Fibroblast of lung (primary cell): ENCODE results near the gene LAMA5. TPM values are rescaled to one million over a fixed set of nuclear protein-coding genes. Genes with fewer than 3 reads are reported as not detected.

ENCODE experiments used
- DNase-seq, 2 donors: peaks; one replicate each; pipeline versions ENCODE4 v3.0.0 to v3.0.0-alpha.2; 2010; ENCODE audit warnings: low read depth in 2 of 2
- H2AFZ ChIP-seq: 2 replicates; pipeline ENCODE4 v1.5.1; 2012; ENCODE audit warnings: low read length, control low read depth, inconsistent platforms
- H3K27ac ChIP-seq: 2 replicates; pipeline ENCODE4 v1.5.1; 2011; ENCODE audit warnings: low read length, control low read depth; ENCODE audit not compliant: insufficient read depth
- H3K27me3 ChIP-seq: 2 replicates; pipeline ENCODE4 v1.5.1; 2011; ENCODE audit warnings: mild to moderate bottlenecking, low read length; ENCODE audit not compliant: control insufficient read depth, insufficient read depth
- H3K36me3 ChIP-seq: 2 replicates; pipeline ENCODE4 v1.5.1; 2011; ENCODE audit warnings: low read length; ENCODE audit not compliant: control insufficient read depth, insufficient read depth
- H3K4me1 ChIP-seq: 2 replicates; pipeline ENCODE4 v1.5.1; 2011; ENCODE audit warnings: low read length; ENCODE audit not compliant: control insufficient read depth, insufficient read depth; ENCODE audit errors: extremely low read depth
- H3K4me2 ChIP-seq: 2 replicates; pipeline ENCODE4 v1.5.1; 2011; ENCODE audit warnings: low read length, control low read depth; ENCODE audit not compliant: insufficient read depth; ENCODE audit errors: extremely low read depth
- H3K4me3 ChIP-seq, 4 experiments: fragments of 200-600 bp in 1 of 4; sonication (generic) in 1 of 4; replicated peaks in 1 of 4; 2 replicates each; pipeline ENCODE4 v1.5.1; 2011 to 2016; ENCODE audit warnings: low read length in 4 of 4, low read depth in 3 of 4, mild to moderate bottlenecking in 3 of 4, control low read depth in 2 of 4, inconsistent platforms in 1 of 4, mixed read lengths in 1 of 4; ENCODE audit not compliant: insufficient read depth in 1 of 4; ENCODE audit errors: control extremely low read depth in 1 of 4
- H3K79me2 ChIP-seq: 2 replicates; pipeline ENCODE4 v1.5.1; 2012; ENCODE audit warnings: mild to moderate bottlenecking, low read length, inconsistent platforms; ENCODE audit not compliant: control insufficient read depth, insufficient read depth
- H3K9ac ChIP-seq: 2 replicates; pipeline ENCODE4 v1.5.1; 2011; ENCODE audit warnings: mild to moderate bottlenecking, low read length, control low read depth; ENCODE audit not compliant: insufficient read depth
- H3K9me3 ChIP-seq: 2 replicates; pipeline ENCODE4 v1.5.1; 2012; ENCODE audit warnings: low read depth, low read length; ENCODE audit not compliant: control insufficient read depth, insufficient read depth
- H4K20me1 ChIP-seq: 2 replicates; pipeline ENCODE4 v1.5.1; 2011; ENCODE audit warnings: low read length; ENCODE audit not compliant: control insufficient read depth, insufficient read depth; ENCODE audit errors: extremely low read depth
- CTCF ChIP-seq, 2 donors: IDR thresholded peaks in 1 of 2; conservative IDR thresholded peaks in 1 of 2; 1 replicate in 1 of 2; 2 replicates in 1 of 2; pipeline ENCODE4 v1.5.1; 2011 to 2012; ENCODE audit warnings: low read length in 2 of 2, control low read depth in 1 of 2, inconsistent platforms in 1 of 2, low read depth in 1 of 2, mild to moderate bottlenecking in 1 of 2
- EZH2 ChIP-seq: IDR thresholded peaks from 2 replicates; pipeline ENCODE4 v1.5.1; 2012; ENCODE audit warnings: low read length, control low read depth, mild to moderate bottlenecking; ENCODE audit errors: missing control alignments
- polyA plus RNA-seq, 2 donors: library from polyadenylated mRNA; depleted of rRNA in 1 of 2; stranded (reverse) in 1 of 2; unstranded in 1 of 2; fragments of >200 nt; gene quantifications; 2 replicates each; pipeline ENCODE4 v1.2.1, GENCODE V29; 2011 to 2012; ENCODE audit warnings: missing spikeins in 1 of 2
- total RNA-seq: library from RNA; depleted of rRNA; stranded (reverse); fragments of >200 nt; gene quantifications from 2 replicates; pipeline ENCODE4 v1.2.1, GENCODE V29; 2014

LAMA5 gene
- total and polyA plus RNA-seq, 2 donors (not counting 1 experiment from before 2014, with no cell fraction given) = 1.5 to 81.6 TPM

DNA sequence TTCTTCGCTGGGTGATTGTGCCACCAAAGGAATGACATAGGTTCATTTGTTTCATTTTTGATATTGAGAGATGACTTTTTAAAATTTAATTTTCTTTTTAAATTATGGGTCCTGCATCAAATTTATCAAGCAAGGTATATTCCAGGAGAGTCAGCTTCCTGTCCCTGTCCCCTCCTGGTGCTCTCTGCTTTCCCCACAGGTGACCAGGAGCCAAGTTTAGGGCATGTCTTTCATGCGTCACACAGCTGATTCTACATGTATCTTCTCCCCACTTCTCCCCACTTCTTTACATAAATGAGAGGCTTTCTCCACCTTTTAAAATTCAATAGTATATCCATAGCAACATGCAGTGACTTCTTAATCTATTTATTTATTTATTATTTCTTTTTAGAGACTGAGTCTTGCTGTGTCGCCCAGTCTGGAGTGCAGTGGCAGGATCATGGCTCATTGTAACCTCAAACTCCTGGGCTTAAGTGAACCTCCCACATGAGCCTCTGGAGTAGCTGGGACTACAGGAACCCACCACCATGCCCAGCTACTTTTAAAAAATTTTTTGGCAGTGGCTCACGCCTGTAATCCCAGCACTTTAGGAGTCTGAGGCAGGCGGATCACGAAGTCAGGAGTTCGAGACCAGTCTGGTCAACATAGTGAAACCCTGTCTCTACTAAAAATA, 98.7 kb downstream of the LAMA5 start:
- no peak overlapping the region for H3K4me2 ChIP-seq
- no peaks in the 10 kb centered on the region for H3K27me3 ChIP-seq
- H3K9me3 ChIP-seq = no peaks in the 10 kb centered on the region
- no peak for TF ChIP-seq CTCF (conservative IDR thresholded peaks at IDR 0.05 in 1 of 2, IDR thresholded peaks at IDR 0.05 in 1 of 2; ENCODE audit: low read depth in 1 of 2, low read length in 2 of 2)
- TF ChIP-seq EZH2 = no peak
- H3K79me2 ChIP-seq = no peaks in the 10 kb centered on the region
- H3K4me3 ChIP-seq = no peak overlapping the region
- H3K36me3 ChIP-seq = peaks cover 3% of the 10 kb centered on the region
- H2AFZ ChIP-seq = no peak overlapping the region
- no peak overlapping the region for H3K9ac ChIP-seq
- no peak overlapping the region for H3K27ac ChIP-seq
- DNase-seq = no peak
- H3K4me1 ChIP-seq = no peaks in the 10 kb centered on the region
- H4K20me1 ChIP-seq = no peaks in the 10 kb centered on the region

- Histone ChIP-seq H3K36me3 (peaks cover 3% of the 10 kb centered on the region), H3K9ac (no peak overlapping the region), H3K4me1 (no peaks in the 10 kb centered on the region), H3K79me2 (no peaks in the 10 kb centered on the region), H4K20me1 (no peaks in the 10 kb centered on the region), H3K27me3 (no peaks in the 10 kb centered on the region), H3K9me3 (no peaks in the 10 kb centered on the region), H3K27ac (no peak overlapping the region), H3K4me2 (no peak overlapping the region), H3K4me3 (no peak overlapping the region), H2AFZ (no peak overlapping the region)
- no peak for DNase-seq
- TF ChIP-seq CTCF (conservative IDR thresholded peaks at IDR 0.05 in 1 of 2, IDR thresholded peaks at IDR 0.05 in 1 of 2; ENCODE audit: low read depth in 1 of 2, low read length in 2 of 2) = no peak
- no peak for TF ChIP-seq EZH2
These were observed 99.6 kb downstream of the LAMA5 start for GRCh38 chr20:62267543-62267942.

- Histone ChIP-seq H2AFZ (no peak overlapping the region), H3K4me2 (no peak overlapping the region), H3K79me2 (no peaks in the 10 kb centered on the region), H4K20me1 (no peaks in the 10 kb centered on the region), H3K4me3 (no peak overlapping the region), H3K9me3 (no peaks in the 10 kb centered on the region), H3K36me3 (peaks cover under 1% of the 10 kb centered on the region), H3K27ac (no peak overlapping the region), H3K27me3 (no peaks in the 10 kb centered on the region), H3K9ac (no peak overlapping the region), H3K4me1 (no peaks in the 10 kb centered on the region)
- DNase-seq = no peak
- no peak for TF ChIP-seq CTCF (conservative IDR thresholded peaks at IDR 0.05 in 1 of 2, IDR thresholded peaks at IDR 0.05 in 1 of 2; ENCODE audit: low read depth in 1 of 2, low read length in 2 of 2)
- no peak for TF ChIP-seq EZH2
These were observed 100.3 kb downstream of the LAMA5 start for GRCh38 chr20:62266851-62267250.
